ENCODE results near the gene SV2B. TPM values are rescaled to one million over a fixed set of nuclear protein-coding genes. Genes with fewer than 3 reads are reported as not detected.

SV2B gene
- total RNA-seq, 3 donors from 2014 or later: 0.44 to 4.9 (median 2.2) TPM

DNA sequence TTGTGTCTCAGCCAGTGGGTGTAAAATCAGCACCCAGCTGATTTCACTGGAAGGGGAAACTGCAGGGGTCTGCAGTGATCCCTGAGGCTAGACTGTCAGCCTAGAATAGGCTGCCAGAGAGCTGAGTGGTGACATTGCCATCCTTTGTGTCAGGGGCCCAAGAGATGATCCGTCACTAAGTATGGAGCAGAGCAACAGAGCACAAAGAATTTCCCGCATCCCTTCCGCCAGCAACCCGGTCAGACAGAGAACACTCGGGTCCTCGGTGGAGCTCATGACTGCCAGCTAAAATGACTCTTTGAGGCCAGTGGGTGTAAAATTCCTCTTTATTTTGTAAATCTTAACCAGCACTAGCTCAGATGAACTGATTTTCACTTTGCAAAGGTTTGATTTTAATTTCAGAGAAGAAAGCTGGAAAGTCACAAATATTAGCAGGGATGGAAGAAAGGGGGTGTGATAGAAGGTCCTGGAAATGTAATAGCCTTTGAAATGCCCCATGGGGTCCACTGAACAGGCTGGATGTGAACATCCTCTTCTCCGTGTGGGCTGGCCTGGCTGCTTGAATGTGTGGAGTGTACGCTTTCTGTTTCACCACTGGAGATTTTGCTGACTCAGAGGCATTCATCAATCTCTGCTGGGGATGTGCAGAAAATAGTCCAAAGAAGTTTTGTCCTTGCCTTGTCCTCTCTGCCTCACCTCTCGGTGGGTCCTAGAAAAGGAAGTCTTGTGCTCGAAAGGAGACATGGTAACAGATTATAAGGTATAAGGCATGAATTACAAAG lies 138.8 kb downstream of the SV2B start:
- no peak for TF ChIP-seq POLR2A (IDR thresholded peaks at IDR 0.05)
- TF ChIP-seq, protein P1, sequence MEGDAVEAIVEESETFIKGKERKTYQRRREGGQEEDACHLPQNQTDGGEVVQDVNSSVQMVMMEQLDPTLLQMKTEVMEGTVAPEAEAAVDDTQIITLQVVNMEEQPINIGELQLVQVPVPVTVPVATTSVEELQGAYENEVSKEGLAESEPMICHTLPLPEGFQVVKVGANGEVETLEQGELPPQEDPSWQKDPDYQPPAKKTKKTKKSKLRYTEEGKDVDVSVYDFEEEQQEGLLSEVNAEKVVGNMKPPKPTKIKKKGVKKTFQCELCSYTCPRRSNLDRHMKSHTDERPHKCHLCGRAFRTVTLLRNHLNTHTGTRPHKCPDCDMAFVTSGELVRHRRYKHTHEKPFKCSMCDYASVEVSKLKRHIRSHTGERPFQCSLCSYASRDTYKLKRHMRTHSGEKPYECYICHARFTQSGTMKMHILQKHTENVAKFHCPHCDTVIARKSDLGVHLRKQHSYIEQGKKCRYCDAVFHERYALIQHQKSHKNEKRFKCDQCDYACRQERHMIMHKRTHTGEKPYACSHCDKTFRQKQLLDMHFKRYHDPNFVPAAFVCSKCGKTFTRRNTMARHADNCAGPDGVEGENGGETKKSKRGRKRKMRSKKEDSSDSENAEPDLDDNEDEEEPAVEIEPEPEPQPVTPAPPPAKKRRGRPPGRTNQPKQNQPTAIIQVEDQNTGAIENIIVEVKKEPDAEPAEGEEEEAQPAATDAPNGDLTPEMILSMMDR (IDR thresholded peaks at IDR 0.05): no peak
- no peak for TF ChIP-seq POLR2AphosphoS5 (IDR thresholded peaks at IDR 0.05)
- intact Hi-C loops (cut with DNase I; ENCODE audit: low total_unique reads): no loop called here
- no peak overlapping the region for H3K27ac ChIP-seq

DNA sequence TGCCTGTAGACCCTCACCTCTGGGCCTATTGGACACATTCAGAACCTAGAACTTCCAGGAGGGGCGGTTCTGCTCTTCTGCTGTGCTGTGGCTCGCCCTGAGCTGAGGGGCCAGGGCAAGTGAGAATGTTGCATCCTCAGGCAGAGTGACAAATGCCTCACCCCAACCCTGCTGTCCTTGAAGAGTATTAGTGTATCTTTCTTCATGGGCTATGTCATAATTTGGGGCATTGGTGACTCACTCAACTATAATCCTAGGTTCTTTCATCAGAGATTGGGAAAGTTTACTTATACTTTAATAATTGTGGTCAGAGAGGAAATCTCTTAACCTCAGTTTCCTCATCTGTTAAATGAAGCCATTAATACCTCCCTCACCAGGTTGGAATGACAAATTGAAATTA lies 143.8 kb downstream of the SV2B start:
- Histone ChIP-seq H3K9me3 (no peaks in the 10 kb centered on the region), H3K36me3 (no peaks in the 10 kb centered on the region), H3K27ac (no peak overlapping the region), H3K4me1 (no peaks in the 10 kb centered on the region), H3K27me3 (no peaks in the 10 kb centered on the region), H3K4me3 (no peak overlapping the region)
- no peak for DNase-seq (ENCODE audit: low spot score in 2 of 2)
- intact Hi-C loops (cut with DNase I; ENCODE audit: low total_unique reads): no loop called here
- TF ChIP-seq POLR2AphosphoS5 (IDR thresholded peaks at IDR 0.05) (no peak), POLR2A (IDR thresholded peaks at IDR 0.05) (no peak)
- TF ChIP-seq, protein P1 (IDR thresholded peaks at IDR 0.05): no peak

More for the DNA sequence above, 138.8 kb downstream of the SV2B start:
- Histone ChIP-seq H3K9me3 (no peaks in the 10 kb centered on the region), H3K27me3 (no peaks in the 10 kb centered on the region), H3K36me3 (no peaks in the 10 kb centered on the region), H3K4me3 (no peak overlapping the region), H3K4me1 (no peaks in the 10 kb centered on the region)
- no peak for DNase-seq (ENCODE audit: low spot score in 2 of 2)

DNA sequence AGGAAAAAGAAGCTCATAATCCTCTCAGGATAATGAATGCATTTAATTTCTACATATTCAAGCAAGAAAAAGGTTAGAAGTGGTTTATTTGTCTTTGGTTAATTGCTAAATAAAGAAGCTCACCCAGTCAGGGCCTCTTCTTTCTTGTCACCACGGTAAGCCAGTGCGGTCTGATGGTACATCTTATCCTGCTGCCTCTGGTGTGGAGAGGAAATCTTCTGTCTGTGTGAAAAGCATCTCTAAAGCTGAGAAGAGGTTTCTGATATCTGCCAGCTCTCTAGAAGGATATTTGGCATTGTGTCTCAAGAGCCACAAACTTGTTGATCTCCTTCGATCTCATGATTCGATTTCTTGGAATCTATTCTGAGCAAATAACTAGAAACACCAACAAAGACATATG lies 144.9 kb downstream of the SV2B start:
- Histone ChIP-seq H3K4me3 (no peak overlapping the region), H3K4me1 (no peaks in the 10 kb centered on the region), H3K9me3 (no peaks in the 10 kb centered on the region), H3K27ac (no peak overlapping the region), H3K27me3 (no peaks in the 10 kb centered on the region), H3K36me3 (no peaks in the 10 kb centered on the region)
- DNase-seq (ENCODE audit: low spot score in 2 of 2): no peak
- no peak for TF ChIP-seq POLR2A (IDR thresholded peaks at IDR 0.05)
- TF ChIP-seq POLR2AphosphoS5 (IDR thresholded peaks at IDR 0.05): no peak
- TF ChIP-seq, protein P1 (IDR thresholded peaks at IDR 0.05): no peak
- intact Hi-C loops (cut with DNase I; ENCODE audit: low total_unique reads): no loop called here

DNA sequence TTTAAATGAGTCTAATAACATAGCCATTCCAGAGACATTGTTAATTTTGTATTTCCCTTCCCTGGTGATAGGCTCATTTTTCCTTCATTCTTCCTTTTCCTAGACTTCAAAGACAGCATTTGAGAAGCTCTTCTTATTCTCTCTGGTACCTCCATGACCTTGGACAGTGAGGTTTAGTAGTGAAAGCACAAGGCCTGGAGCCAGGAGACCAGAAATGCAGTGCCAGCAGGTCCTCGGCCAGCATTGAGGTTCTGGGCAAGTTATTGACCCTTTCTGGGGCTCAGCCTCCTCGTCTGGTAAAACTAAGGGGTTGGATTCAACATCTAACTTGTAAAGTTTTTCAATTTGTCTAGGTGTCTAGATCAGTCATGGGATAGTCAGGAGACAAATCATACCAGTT lies 146.9 kb downstream of the SV2B start:
- H3K9me3 ChIP-seq: no peaks in the 10 kb centered on the region
- H3K36me3 ChIP-seq: no peaks in the 10 kb centered on the region
- H3K27ac ChIP-seq: no peak overlapping the region
- intact Hi-C loops (cut with DNase I; ENCODE audit: low total_unique reads): no loop called here
- no peak for TF ChIP-seq POLR2AphosphoS5 (IDR thresholded peaks at IDR 0.05)
- no peak for TF ChIP-seq POLR2A (IDR thresholded peaks at IDR 0.05)
- TF ChIP-seq, protein P1 (IDR thresholded peaks at IDR 0.05): no peak
- H3K4me1 ChIP-seq: no peaks in the 10 kb centered on the region
- no peaks in the 10 kb centered on the region for H3K27me3 ChIP-seq
- no peak for DNase-seq (ENCODE audit: low spot score in 2 of 2)
- H3K4me3 ChIP-seq: no peak overlapping the region

DNA sequence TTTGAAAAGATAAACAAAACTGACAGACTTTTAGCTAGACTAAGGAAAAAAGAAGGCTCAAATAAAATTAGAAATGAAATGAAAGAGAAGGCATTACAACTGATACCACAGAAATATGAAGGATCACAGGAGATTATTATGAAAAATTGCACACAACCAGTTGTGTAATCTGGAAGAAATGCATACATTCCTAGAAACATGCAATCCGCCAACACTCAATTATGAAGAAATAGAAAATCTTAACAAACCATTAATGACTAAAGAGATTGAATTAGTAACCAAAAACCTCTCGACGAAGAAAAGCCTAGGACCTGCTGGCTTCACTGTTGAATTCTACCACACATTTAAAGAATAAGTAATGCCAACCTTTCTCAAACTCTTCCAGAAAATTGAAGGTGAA lies 149.5 kb downstream of the SV2B start:
- Histone ChIP-seq H3K4me3 (no peak overlapping the region), H3K9me3 (no peaks in the 10 kb centered on the region), H3K27me3 (peaks cover 0 to under 1% of the 10 kb centered on the region in 2 donors), H3K36me3 (no peaks in the 10 kb centered on the region), H3K4me1 (no peaks in the 10 kb centered on the region), H3K27ac (no peak overlapping the region)
- intact Hi-C loops (cut with DNase I; ENCODE audit: low total_unique reads): no loop called here
- TF ChIP-seq POLR2AphosphoS5 (IDR thresholded peaks at IDR 0.05) (no peak), POLR2A (IDR thresholded peaks at IDR 0.05) (no peak)
- TF ChIP-seq, protein P1 (IDR thresholded peaks at IDR 0.05): no peak
- no peak for DNase-seq (ENCODE audit: low spot score in 2 of 2)

All from breast epithelium (tissue), 4 donors.